Left forelimb (tissue), 1 donor: ENCODE measurements around the gene TRAF6.
"Not testable (repeated sequence)": the region's sequence is repeated elsewhere in the genome, so short reads cannot be mapped to it uniquely, and the experiment has no call there.

Experiments
- DNase-seq: peaks from one replicate; pipeline ENCODE4 v3.0.0-alpha.2; 2018; ENCODE audit warnings: low spot score

TRAF6 gene, protein sequence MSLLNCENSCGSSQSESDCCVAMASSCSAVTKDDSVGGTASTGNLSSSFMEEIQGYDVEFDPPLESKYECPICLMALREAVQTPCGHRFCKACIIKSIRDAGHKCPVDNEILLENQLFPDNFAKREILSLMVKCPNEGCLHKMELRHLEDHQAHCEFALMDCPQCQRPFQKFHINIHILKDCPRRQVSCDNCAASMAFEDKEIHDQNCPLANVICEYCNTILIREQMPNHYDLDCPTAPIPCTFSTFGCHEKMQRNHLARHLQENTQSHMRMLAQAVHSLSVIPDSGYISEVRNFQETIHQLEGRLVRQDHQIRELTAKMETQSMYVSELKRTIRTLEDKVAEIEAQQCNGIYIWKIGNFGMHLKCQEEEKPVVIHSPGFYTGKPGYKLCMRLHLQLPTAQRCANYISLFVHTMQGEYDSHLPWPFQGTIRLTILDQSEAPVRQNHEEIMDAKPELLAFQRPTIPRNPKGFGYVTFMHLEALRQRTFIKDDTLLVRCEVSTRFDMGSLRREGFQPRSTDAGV

DNA sequence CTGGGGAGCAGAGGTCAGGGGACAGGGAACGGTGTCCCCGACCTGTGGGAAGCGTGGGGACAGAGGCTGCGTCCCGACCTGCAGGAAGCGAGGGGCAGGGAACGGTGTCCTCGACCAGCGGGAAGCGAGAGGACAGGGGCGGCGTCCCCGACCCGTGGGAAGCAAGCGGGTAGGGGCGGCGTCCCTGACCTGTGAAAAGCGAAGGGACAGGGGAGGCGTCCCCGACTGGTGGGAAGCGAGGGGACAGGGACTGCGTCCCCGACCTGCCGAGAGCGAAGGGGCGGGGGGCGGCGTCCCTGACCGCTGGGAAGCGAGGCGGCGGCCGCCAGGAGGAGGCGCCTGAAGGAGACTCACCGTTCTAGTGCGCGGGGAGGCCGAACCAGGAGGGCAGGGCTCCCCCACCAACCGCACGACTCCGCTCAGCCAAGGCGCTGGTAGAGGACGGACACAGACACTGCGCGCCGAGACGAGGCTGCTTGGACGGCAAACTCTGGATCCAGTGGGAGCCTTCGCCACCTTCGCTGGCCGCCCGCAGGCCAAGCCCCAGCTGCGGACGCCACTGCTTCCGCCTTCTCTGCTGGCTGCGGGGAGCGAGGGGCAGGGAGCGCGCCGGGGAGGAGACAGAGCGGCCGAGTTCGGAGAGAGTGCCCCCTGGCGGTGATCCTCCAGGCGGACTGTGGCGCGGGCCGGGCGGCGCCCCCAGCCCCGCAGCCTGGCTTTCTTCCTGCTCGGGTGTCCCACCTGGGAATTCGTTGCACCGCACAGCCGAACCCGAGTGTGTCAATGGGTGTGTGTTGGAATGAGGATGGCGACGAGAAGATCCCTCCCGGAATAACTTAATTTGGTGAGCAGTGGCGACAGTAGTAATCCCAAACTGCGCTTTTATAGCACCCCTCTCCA is at the start of gene TRAF6:
TRAF6 (minus strand) TSS at position 579 of the 900 bp plus-strand sequence. CDS start 8,757 bp downstream, outside the sequence.
- peak; percentile 94 for DNase-seq

DNA sequence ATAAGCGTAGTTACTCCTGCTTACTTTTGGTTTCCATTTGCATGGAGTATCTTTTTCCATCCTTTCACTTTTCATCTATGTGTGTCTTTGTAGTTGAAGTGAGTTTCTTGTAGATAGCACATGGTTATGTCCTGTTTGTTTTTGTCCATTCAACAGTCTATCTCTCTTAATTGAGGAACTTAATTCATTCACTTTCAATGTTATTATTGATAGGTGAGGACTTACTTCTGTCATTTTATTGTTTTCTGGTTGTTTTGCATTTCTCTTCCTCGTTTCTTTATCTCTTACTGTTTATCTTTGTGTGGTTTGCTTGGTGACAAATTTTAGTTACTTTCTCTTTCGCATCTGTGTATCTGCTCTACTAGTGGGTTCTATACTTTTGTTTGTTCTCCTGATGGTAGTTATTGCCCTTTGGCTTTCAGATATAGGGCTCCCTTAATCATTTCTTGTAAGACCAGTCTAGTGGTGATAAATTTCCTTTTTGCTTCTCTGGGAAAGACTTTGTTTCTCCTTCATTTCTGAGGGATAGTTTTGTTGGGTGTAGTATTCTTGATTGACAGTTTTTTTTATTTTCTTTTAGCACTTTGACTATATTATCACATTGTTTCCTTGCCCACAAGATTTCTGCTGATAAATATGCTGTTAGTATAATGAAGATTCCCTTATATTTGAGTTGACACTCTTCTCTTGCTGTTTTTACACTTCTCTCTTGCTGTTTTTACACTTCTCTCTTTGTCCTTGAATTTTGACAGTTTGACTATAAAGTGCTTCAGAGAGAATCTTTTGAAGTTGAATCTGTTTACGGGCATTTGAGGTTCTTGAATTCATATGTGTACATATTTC is 48.7 kb upstream of the TRAF6 start:
- no peak for DNase-seq

DNA sequence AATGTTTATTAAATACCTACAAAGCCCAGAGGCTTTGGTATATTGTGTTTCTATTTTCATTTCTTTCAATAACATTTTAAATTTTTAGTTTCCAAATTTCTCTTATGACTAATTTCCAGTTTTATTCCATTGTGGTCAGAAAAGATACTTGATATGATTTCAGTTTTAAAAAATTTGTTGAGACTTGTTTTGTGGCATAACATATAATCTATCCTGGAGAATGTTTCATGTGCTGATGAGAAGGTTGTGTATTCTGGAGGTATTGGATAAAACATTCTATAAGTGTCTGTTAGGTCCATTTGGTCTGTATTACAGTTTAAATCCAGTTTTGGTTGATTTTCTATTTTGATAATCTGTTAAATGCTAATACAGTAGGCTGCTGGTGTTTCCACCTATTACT is 47.9 kb upstream of the TRAF6 start:
- no peak for DNase-seq

DNA sequence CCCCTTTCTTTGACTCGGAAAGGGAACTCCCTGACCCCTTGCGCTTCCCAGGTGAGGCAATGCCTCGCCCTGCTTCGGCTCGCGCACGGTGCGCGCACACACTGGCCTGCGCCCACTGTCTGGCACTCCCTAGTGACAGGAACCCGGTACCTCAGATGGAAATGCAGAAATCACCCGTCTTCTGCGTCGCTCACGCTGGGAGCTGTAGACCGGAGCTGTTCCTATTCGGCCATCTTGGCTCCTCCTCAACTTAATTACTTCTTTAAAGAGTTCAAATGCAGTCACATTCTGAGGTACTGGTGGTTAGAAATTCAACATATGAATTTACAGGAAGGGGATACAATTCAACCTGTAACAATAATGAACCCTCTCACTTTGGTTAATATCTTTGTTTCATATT is 47.3 kb upstream of the TRAF6 start:
- not testable (repeated sequence) for DNase-seq

DNA sequence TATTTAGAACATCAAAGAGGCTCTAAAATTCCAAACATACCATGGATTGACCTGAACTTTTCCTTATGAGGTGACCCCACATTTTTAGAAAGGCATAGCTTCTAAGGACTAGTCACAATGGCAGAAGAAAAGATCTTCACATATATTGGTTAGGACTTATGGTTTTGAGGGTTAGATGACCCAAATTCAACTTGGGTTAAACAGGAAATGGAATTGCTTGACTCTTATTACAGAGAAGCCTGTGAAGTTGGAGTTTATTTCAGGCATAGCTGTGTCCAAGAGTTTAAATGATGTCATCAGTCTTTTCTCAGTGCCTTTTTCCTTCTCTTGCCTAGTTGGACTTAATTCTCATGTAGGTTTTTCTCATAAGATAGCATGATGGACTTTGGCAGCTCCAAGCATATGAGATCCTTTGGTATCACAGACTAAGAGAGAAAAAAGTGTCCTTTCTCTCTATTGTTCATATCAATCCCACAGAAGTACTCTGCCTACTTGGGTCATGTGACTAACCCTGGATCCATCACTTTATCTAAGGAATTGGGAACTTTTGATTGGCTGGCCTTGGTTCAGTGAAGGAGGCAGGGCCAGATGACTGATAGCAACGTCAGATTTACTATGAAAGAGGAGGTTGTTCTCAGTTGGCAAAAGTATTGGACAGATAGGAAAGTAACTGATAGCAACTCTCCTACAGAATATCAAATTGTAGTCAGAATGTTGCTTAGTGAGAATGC is 40.5 kb upstream of the TRAF6 start:
- no peak for DNase-seq

DNA sequence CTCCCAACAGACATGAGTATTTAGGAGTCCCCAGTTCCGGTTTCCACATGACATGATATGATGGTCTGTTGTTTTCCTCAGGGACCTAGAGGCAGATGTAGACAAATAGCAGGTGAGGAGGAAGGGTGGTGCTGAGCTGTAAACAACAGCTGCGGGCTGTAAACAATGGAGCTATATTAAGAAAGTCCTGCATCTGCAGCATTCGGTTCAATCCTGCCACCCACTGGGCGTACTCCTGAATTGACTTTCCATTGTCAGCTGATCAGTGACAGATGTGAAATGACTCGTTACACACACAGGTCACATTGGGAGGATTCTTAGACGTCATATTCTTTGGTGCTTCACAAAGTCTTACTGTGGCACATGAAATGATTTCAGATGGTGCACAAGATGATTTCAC is 30.9 kb upstream of the TRAF6 start:
- DNase-seq = no peak

DNA sequence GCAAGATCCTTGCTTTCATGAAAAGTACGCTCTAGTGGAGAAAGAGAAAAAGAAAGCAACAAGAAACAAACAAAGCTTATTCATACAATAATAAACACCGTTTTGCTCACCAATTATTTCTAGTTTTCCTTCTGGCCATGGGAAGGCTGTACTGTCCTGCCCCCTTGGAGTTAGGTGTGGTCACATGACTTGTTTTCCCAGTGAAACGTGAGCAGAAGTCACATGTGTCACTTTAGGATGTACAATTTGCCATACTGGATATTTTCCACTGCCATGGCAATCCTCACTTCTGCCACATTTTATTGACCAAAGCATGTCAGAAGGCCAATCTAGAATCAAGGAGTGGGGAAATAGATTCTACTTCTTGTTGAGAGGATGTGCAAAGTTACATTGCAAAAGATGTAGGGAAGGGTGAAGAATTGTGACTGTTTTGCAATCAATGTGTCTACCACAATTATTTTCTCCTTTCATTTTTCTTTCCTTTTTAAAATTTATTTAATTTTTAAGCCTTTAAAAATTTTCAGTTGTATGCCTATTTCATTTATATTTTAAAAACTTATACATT is 24.3 kb upstream of the TRAF6 start:
- no peak for DNase-seq

DNA sequence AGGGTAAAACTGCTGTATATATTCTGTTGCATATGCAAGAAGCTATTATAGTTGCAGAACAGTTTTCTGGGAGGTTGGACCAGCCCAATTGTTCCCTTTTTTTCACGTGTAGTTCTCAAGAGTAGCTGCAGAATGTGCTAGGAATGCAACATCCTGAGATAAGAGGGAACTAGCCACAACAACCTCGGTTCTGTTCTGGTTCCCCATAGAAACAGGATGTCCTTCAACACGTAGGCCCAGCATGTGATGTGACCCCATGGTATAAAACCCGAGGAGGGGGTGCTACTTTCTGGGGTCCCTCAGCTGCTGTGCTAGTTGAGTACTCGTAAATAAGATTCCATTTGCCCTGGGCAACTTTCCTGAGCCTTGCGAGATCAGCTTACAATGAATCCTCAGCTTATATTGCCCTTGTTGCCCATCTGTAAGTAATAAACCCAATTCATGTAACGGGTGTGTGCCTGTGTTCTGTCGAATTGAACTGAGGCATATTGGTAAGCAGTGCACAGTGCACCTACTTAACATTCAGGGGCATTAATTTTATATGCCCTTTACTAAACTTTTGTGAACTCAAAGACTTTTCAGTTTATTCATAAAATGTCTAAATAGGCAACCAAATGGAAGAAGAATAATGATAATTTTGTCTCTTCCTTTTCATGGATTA is 23.0 kb upstream of the TRAF6 start:
- DNase-seq = no peak

DNA sequence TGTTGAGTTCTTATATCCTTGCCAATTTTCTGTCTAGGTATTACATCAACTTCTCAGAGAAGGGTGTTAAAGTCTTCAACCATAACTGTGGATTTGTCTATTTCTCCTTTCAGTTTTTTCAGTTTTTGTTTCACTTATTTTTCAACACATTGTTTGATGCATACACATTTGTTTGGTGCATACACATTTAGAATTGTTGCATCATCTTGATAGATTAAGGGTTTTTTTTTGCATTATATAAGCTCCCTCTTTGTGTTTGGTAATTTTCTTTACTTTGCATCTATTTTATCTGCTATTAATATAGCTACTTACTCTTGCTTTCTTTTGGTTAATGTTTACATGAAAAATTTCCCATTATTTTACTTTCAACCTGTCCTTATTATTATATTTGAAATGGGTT is 20.8 kb upstream of the TRAF6 start:
- DNase-seq = no peak

DNA sequence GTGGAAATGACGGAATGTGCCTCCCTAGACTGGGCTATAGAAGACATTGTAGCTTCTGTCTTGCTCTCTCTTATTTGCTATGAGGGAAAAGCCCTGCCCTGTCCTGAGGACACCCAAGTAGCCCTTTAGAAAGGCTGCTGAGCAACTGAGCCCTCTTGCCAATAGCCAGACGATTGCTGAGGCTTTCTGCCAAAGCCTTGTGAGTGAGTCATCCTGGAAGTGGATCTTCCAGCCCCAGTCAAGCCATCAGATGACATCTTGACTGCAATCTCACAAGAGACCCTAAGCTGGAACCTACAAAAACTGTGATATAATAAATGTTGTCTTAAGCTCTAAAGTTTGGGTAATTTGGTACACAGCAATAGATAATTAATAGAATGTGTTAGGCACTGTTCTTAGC is 3.9 kb upstream of the TRAF6 start:
- DNase-seq = no peak

DNA sequence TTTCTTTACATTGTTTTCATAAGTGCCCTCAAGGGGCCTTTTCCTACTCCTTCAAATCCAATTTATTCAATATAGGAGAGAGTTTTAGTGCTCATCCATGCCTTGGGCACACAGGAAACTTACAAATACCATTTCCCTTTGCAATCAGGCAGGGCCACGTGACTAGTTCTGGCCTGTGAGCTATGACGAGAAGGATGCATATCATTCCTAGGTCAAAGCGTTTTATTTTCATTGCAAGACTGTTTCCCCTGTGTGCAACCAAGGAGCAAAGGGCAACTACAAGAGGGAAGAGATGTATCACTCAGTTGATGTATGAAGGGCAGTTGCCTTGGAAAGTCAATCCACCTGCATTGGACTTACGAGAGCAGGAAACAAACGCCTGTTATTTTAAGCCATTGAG is 1.9 kb upstream of the TRAF6 start:
- DNase-seq = no peak

DNA sequence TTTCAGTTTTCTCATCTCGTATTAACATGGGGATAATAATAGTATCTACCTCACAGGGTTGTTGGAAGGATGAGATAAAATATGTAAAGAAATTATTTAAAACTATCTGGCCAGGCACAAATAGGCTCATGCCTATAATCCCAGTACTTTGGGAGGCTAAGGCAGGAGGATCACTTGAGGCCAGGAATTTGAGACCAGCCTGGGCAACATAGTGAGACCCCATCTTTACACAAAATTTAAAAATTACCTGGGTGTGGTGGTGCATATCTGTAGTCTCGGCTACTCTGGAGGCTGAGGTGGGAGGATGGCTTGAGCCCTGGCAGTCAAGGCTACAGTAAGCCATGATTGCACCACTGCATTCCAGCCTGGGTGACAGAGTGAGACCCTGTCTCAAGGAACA is 990 bp upstream of the TRAF6 start:
- DNase-seq = not testable (repeated sequence)

DNA sequence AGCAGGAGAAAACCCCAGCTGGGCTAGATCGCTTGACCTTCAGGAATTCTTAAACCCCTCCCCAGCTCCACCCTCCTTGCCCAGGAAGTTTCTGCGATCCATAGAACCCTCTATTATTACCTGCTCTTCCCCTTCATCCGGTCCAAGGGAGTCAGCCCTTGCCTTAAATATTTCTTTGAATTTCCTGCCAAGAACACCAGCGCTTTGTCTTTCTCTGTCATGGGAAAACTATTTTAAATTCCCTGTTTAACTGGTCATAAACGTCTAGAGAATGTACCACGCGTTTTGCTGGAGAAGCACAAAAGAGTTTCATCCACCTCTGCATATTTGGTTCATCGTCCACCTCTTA is 496 bp upstream of the TRAF6 start:
- no peak for DNase-seq

DNA sequence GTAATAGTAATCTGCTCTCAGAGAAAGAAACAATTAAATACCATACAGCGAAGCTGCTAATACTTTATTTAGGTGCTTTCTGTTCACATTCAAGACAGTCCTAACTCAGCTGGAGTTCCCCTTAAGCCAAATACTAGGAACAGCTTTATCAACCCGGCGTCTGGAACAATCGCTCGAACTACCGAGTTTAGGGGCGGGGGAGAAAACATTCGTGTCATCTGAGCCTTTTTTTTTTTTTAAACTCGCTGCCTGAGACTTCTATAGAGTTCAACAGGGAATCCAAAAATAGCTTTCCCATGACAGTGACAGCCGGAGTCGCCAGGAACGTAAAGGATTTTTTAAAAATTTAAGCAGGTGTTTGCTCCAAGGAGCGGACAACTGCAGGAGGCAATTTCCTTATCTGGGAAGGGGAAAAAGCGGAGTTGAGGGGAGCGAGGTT is 852 bp downstream of the TRAF6 start:
- DNase-seq = no peak

DNA sequence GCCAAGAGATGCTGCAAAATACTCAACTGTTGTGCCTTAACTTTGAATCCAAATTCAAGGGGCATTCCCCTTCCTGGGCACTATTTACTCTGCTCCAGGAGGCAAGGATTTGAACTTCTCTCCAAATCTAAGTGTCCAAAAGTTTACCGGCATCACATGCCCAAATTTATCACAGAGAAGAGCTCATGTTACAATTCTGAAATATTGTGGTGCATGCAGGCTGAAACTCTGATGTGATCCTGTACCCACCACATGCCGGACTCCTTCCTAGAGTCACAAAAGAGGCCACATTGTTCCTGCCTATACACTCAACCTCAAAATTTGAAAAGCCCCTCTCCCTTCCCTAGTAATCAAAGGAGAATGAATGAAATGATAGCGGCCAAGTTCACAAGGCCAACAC is 1.3 kb downstream of the TRAF6 start:
- DNase-seq = no peak

DNA sequence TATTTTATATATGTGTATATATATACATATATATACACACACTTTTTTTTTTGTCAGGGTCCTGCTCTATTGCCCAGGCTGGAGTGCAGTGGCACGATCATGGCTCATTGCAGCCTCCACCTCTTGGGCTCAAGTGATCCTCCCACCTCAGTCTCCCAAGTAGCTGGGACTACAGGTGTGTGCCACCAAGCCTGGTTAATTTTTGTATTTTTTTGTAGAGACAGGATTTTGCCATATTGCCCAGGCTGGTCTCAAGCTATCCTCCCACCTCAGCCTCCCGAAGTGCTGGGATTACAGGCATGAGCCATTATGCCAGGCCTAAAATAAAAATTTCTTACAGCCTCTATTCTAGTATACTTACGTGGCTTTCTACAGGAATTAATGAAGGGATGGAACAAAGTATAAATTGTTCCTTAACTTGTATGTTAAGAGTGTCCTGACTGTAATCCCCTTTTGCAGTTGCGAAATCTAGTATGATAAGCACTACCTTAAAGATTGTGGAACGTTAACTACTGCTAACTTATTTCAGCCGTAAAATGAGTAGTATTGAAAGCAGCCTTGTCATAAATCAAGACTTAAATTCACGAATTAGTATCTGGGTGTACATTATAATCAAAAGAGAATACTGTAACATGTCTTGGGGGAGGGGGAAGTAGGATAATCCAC is 2.1 kb downstream of the TRAF6 start:
- no peak for DNase-seq

DNA sequence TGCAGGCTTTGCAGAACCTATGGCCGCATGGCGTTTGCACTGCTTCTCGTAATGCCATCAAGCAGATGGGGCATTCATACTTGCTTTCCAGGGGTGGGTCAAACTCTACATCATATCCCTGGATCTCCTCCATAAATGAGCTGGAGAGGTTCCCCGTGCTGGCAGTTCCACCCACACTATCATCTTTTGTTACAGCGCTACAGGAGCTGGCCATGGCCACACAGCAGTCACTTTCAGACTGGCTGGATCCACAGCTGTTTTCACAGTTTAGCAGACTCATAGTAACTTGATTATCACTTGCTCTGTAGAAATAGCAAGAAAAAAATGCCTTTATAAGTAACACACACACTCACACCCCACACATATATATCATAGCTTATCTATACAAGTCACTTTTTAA is 8.8 kb downstream of the TRAF6 start:
- DNase-seq = no peak

DNA sequence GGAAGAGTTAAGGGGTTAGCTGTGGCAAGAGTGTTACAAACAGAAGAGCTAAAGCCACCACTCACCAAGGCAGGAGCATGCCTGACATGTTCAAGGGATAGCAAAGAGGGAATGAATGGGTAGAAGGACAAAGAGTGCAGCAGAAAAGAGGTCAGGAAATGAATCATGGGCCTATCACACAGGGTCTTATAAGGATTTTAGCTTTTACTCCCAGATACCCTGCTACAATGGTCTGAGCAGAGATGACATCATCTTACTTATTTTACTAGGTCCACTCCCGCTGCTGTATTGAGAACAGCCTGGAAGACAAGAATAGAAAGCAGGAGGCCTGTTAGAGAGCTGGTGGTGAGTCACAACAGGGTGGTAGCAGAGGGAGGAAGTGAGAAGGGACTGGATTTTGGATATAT is 9.8 kb downstream of the TRAF6 start:
- DNase-seq = no peak

DNA sequence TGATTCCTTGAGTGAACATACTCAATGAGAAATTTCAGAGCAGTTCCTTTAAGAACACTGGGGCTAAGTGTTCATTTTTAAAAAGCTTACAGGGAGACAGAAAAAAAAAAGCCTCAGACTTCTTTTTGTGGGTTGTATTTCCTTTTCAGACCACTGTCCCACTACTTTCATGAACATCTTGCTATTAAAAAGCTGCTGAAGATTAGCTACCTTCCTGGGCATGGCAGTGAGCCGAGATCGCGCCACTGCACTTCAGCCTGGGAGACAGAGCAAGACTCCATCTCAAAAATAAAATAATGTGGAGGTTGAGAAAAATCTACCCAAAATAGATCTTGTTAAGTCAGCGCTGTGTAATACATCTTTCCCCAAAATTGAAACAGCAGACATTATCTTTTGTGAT is 10.8 kb downstream of the TRAF6 start:
- no peak for DNase-seq

DNA sequence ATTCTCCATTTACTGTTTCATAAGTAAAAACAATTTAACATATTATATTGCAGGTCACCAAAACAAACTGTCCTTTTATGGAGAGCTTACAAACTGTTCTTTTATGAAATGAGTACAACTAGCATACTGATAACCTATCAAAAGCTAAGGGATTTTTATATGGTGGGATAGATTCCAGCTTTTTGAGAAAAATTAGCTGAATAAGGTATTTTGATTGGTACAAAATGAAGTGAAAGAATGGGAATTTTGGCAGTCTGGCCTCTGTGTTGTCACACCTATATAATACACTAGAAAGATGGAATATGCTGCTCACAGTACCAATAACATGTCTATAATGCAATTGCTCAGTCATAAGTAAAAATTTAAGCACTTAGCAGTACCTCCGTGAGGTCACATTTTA is 11.4 kb downstream of the TRAF6 start:
- DNase-seq = no peak
